GM19193 (cell line): Measurements from ENCODE around the gene UBR2.

Source experiments
- POLR2A ChIP-seq: IDR thresholded peaks from 4 replicates; pipeline ENCODE4 v1.6.1; 2011; ENCODE audit not compliant: insufficient read depth, insufficient read length; ENCODE audit errors: extremely low read depth

Gene UBR2

DNA sequence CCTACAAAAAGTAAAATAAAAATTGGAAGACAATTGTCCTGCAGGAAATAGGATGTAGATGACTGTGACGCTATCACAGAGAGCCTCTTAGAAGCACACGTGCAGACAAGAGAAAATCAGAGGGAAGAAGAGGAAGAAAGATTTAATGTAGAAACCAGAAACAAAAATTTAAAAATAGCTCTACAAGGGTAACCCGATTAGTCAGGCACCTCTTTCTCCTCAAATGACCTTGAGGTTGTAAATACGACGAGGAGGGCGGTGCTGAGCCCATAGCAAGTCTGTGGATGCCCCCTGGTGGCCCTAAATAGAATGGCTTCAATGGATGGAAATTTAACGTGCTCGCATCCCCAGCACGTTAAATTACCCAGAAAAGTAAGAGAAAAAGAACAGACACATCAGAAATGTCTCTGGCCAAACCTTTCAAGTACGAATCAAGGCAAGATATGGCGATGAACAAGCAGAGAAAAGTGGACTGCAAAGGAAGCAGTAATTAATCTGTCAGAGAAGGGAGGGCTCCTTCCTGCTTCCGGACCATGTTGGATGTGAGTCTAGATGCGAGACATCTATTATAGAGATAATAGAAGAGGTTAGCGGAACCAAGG, 162.8 kb downstream of the UBR2 start:
- TF ChIP-seq POLR2A, result no peak

DNA sequence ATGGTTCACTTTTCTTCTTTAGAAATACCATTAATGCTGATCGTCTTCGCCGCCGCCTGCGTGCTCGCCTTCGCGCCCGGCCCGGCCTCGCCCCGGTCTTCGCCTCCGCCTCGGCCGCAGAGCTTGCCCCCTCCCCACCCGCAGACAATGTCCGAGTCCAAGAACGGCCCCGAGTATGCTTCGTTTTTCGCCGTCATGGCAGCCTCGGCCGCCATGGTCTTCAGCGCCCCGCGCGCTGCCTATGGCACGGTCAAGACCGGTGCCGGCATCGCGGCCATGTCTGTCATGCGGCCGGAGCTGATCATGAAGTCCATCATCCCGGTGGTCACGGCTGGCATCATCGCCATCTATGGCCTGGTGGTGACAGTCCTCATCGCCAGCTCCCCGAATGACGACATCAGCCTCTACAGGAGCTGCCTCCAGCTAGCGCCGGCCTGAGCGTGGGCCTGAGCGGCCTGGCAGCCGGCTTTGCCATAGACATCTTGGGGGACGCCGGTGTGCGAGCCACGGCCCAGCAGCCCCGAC, 163.3 kb downstream of the UBR2 start:
- no peak for TF ChIP-seq POLR2A

DNA sequence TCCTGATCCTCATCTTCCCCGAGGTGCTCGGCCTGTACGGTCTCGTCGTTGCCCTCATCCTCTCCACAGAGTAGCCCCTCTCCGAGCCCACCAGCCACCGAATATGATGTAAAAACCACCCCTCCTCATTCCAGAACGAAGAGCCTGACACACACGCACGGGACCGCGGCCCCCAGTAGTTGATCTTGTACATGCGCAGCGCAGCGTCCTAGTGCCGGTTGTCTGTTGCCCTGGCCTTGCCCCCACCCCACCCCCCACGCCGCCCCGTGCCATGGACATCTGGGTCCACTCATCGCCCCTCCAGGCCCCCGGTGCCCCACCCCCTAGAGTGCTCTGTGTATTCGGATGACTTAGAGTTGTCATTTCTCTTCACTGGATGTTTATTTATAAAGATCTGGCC, 163.8 kb downstream of the UBR2 start:
- no peak for TF ChIP-seq POLR2A

DNA sequence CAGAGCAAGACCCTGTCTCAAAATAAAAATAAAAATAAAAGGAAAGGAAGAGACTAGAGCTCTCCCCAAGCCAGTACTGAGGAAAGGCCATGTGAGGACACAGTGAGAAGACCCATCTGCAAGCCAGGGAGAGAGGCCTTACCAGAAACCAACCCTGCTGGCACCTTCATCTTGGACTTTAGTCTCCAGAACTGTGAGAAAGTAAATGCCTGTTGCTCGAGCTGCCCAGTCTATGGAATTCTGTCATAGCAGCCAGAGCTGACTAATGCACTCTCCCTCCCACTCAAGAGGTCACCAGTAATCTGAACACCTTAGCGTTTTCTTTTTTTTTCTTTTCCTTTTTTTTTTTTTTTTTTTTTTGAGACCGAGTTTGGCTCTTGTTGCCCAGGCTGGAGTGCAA, 165.9 kb downstream of the UBR2 start:
- no peak for TF ChIP-seq POLR2A

DNA sequence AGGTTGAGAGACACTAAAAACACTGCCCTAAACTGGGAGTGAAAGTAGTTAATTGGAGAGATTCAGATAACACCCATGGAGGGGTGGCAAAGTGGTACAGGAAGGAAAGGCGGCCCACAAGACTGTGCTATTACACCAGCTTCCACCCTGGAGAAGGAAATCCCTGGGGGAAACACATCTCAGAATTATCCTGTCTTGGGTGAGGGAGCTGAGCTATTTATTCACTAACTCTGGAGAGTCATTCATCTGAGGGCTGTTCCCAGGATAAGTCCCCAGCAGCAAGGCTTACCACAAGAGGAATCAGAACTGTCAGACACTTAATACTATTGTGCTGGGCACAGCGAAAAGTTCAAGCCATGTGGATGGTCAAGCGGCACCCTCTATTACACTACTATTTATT, 172.1 kb downstream of the UBR2 start:
- TF ChIP-seq POLR2A, result no peak

DNA sequence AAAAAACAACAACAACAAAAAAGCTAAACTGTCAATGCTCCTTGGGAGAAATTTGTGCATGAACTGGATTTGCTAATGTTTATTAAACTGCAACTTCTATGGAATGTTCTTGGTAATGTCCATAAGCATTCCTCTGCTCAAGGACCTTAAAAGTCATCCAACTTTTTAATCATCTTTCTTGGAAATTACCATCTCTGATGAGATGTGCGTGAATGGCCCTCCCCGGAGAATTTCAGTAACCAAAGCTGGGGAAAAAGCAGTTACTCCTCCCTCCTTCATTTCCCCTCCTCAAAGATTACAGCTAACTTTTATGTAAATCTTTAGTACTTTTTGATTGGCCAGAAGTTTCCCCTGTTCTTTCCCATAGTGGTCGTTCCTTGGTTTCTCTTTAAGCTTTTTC, 176.9 kb downstream of the UBR2 start:
- no peak for TF ChIP-seq POLR2A

DNA sequence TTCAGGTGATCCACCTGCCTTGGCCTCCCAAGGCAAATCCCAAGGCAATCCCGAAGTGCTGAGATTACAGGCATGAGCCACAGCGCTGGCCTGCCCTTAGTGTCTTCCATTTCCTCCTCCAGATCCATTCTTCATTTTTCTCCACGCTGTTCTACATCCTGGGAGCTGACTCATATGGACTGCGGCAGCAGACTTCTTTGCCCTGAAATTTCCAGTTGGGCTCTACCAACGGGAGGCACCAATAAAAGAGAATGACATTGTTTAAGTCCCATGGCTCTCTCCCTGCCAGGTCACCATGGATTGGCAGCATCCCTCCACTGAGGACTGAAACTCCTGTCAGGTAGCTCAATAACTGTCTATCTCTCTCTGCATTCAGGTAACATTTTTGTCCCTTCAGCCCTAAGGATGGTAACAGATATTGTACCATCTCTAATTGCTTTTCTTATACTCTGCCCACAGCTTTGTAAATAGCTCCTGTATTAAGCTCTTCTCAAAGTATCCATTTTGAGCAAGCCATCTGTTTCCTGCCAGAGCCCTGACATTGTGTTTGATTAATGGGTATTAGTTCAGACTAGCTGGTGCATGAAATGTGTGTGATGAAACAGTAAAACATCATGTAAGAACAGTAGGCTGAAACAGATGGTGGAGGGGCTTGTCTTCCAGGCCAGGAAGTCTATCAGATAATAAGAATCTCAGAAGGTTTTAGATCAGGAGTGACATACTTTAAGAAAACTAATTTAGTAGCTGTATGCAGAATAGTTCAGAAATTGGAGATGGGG, 178.5 kb downstream of the UBR2 start:
- TF ChIP-seq POLR2A, result no peak
